GM13976 (cell line): ENCODE measurements around the gene NMNAT3.
"Not testable (repeated sequence)": the region's sequence is repeated elsewhere in the genome, so short reads cannot be mapped to it uniquely, and the experiment has no call there.

Source experiments
- DNase-seq: peaks from one replicate; pipeline ENCODE4 v3.0.0; 2012; ENCODE audit warnings: low spot score
- in situ Hi-C: fragments of 300-500 bp; cut with MboI; formaldehyde crosslinking; loops from one replicate; pipeline ENCODE4 v1.12.0; 2022; ENCODE audit warnings: low sequenced_read_pairs, mixed read lengths, inconsistent platforms; ENCODE audit not compliant: unreplicated experiment
- TF ChIP-seq, protein P1 (sequence below): IDR thresholded peaks from 2 replicates; pipeline ENCODE4 v1.5.1; 2012; ENCODE audit warnings: borderline replicate concordance, mild to moderate bottlenecking; ENCODE audit not compliant: insufficient read depth; ENCODE audit errors: extremely low read depth, missing control alignments, control extremely low read depth

The NMNAT3 gene

DNA sequence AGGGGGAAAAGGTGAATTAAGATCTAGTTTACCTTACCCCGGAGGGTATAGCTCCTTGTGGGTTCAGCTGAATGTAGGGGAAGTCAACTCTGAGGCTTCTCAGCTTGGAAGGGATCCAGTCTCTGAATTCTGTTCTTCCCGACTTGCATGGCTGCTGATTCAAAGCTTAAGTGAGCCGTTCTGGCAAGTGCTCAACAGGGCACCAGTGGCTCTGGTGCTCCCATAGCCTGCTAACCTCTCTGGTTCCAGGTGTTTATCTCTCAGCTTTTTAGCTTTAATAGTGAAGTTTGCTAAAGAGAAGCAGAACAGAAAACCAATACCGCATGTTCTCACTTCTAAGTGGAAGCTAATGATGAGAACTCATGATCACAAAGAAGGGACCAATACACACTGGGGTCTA lies 92.0 kb downstream of the NMNAT3 start:
- in situ Hi-C loops: no loop called here
- no peak for DNase-seq

DNA sequence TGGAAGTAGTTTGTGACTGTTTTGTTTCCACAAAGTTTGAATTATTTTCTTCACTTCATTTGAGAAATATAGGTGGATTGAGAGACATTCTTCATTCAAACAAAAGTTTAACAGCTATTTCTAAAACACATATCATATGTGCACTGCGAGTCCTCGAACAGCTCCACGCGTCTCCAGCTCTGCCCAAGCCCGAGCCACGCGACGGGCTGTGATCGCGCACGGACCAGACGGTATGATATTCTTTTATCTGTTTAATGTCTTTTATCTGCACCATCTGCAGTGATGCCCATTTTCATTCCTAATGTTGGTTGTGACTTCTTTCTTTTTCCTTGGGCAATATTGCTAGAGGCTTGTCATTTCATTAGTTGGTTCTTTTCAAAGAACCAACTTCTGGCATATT lies 94.1 kb downstream of the NMNAT3 start:
- in situ Hi-C loops: not testable (repeated sequence)

More for the DNA sequence above, 92.0 kb downstream of the NMNAT3 start:
- TF ChIP-seq, protein P1, sequence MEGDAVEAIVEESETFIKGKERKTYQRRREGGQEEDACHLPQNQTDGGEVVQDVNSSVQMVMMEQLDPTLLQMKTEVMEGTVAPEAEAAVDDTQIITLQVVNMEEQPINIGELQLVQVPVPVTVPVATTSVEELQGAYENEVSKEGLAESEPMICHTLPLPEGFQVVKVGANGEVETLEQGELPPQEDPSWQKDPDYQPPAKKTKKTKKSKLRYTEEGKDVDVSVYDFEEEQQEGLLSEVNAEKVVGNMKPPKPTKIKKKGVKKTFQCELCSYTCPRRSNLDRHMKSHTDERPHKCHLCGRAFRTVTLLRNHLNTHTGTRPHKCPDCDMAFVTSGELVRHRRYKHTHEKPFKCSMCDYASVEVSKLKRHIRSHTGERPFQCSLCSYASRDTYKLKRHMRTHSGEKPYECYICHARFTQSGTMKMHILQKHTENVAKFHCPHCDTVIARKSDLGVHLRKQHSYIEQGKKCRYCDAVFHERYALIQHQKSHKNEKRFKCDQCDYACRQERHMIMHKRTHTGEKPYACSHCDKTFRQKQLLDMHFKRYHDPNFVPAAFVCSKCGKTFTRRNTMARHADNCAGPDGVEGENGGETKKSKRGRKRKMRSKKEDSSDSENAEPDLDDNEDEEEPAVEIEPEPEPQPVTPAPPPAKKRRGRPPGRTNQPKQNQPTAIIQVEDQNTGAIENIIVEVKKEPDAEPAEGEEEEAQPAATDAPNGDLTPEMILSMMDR: no peak

DNA sequence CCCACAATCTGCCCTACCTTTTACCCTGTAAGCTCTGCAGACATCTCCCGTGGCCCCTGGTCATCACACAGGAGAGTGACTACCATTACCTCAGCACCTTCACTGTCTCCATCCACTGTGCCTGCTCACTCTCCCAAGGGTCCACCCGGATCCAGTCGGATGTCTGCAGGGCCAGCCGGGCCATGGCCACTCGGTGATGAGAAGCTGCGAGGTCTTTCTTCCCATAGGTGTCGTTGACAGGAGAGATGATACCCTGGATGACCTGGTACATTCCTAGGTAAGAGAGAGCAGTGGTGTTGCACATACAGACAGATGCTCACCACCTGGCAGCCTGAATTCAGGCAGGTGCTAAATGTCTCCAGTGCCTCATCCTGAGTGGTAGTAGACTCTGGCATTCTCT lies 99.0 kb downstream of the NMNAT3 start:
- DNase-seq: no peak
- in situ Hi-C loops: no loop called here
- TF ChIP-seq, protein P1: no peak

More for the DNA sequence above, 94.1 kb downstream of the NMNAT3 start:
- not testable (repeated sequence) for DNase-seq

DNA sequence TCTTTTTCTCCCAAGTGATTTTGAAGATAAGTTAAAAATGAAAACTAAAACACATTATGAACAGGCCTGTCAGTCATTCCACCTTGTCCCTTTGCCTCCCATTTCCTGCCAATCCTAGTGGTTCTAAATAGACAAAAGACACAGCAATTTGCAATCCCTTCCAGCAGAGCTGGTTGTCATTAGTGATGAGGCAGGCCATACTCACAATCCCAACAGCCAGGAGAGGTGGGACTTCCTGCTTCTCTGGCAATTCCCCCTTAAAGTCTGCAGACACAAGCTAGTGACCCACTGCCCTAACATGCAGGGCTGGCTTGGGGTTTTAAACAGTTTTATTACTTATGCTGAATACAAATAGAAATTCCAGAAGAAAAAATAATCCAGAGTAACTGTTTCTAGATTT lies 99.9 kb downstream of the NMNAT3 start:
- DNase-seq: no peak
- TF ChIP-seq, protein P1: no peak
- in situ Hi-C loops: no loop called here

DNA sequence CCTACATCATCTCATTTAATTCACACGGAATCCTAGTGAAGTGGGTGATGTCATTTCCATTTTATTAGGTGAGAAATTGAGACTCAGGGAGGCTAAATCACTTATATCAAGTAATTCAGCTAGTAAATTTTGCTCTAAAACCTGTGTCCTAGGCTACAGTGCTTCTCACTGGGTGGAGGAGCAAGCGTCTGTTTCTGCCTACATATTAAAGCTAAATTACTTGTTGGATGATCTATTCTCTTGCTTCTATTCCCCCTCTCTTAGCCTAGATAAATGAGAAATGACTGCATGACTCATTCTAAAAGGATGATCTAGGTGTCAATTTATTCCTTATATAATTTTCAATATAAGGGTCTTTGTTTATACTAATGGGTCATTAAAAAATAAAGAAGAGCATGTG lies 100.4 kb downstream of the NMNAT3 start:
- in situ Hi-C loops: no loop called here
- DNase-seq: no peak

DNA sequence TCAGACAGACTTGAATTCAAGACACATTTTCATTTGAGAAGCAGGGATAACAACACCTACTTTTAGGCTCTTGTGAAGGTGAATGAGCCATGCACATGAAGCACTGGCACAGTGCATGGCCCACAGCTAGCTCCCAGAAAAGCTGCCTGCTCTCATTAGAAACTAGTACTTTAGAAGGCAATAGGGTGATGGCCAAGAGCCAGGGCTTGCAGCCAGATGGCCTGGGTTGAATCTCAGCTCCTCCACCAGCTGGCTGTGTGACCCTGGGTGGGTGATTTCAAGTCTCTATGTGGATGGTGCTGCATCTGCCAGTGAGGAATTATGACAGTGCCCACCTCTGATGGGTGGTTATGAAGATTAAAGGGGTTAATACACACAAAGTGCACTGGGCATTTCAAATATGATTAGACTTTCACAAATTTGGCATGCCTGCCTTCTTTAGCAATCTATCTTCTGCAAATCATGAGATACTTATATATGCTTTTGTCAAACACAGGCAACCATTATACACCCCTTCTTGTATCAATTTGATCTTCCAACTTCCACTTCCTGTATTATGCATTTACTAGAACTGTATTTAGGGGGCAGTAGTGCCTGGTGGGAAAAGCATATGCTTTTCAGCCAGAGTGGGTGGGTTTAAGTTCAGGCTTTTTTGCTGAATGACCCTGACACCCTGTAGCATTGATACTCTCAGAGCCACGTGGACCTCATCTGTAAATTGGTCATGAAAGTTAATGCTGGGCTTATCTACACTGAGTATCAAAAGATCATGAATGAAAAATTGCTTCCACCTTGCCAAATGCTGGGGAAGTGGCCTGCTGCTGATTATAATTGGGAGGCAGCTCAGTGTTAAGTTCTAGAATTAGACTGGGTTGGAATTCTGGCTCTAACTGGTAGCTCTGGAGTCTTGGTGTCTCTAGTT lies 103.5 kb downstream of the NMNAT3 start:
- no peak for DNase-seq
- TF ChIP-seq, protein P1: no peak
- in situ Hi-C loops: no loop called here

More for the DNA sequence above, 100.4 kb downstream of the NMNAT3 start:
- TF ChIP-seq, protein P1: no peak
